A549 treated with CpdA at 1 μM for 4 hours (cell line): ENCODE measurements around the gene LAD1. TPM values are rescaled to one million over a fixed set of nuclear protein-coding genes. Genes with fewer than 3 reads are reported as not detected.

Experiments used
- total RNA-seq: library from RNA; stranded (reverse); fragments of 200-300 nt; extraction: Qiagen RNA extraction; gene quantifications from 5 replicates; pipeline ENCODE4 v1.2.3, GENCODE V29; 2022; ENCODE audit warnings: low read depth

The LAD1 gene
- total RNA-seq = 0.37 to 0.69 TPM (median 0.47 TPM) in 5 replicates

GRCh38 chr1:201399018-201399351 lies at the start of gene LAD1:
TSS of gene LAD1 (minus strand) at chr1:201399324. CDS start at chr1:201399306, 18 bp downstream.

DNA sequence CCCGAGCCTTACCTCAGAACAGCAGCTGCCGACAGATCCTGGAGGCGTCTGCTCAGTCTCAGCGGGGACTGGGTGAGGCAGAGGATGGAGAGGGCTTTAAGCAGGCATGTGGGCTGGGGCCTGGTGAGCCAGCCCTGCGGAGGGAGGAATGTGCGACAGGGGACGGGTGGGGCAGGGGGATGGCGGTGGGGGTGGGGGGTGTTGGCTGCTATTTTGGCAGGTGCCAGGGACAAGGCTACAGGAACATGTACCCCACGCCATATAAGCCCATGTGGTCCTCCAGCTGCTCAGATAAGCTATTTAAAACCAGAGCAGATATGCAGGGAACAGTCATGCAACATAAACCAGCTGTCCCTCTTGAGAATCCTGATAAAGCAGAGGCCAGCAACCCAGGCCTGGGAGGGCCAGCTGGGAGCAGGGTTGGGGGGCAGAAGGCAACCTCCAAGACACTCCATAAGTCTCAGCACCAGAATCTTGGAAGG lies 21.5 kb downstream of the LAD1 start, which contains the start of gene TNNT2:
TNNT2 (minus strand) TSS at position 70 of the 482 bp plus-strand sequence. CDS start 4,426 bp downstream, outside the sequence.

Other genes with a start within 250 kb of the LAD1 start
- 79.3 to 91.4 TPM (median 84.9 TPM) in 5 replicates for gene TMEM9, start 244.8 kb downstream of the LAD1 start, total RNA-seq
- gene IGFN1, start 208.5 kb downstream of the LAD1 start, total RNA-seq = 0.90 to 1.5 TPM (median 1.1 TPM) in 5 replicates
- gene PKP1, start 115.8 kb downstream of the LAD1 start, total RNA-seq = 0.02 to 0.04 TPM (median 0.03 TPM) in 4 of 5 replicates, not detected in the other
- 0.06 to 0.30 TPM in 2 of 5 replicates, not detected in the others for gene TNNT2, start 21.6 kb downstream of the LAD1 start, total RNA-seq
- not detected in 5 replicates for gene TNNI1, start 22.4 kb upstream of the LAD1 start, total RNA-seq
- 81.2 to 189 TPM (median 159 TPM) in 5 replicates for gene PHLDA3, start 69.9 kb upstream of the LAD1 start, total RNA-seq
- 445 to 685 TPM (median 456 TPM) in 5 replicates for gene CSRP1, start 107.8 kb upstream of the LAD1 start, total RNA-seq
- 5.8 to 13.2 TPM (median 10.7 TPM) in 5 replicates for gene NAV1, start 139.8 kb upstream of the LAD1 start, total RNA-seq